OCI-LY7 (cell line): ENCODE data around the gene ZNF549. TPM values are rescaled to one million over a fixed set of nuclear protein-coding genes. Genes with fewer than 3 reads are reported as not detected.

Source experiments
- BruUV-seq: library from RNA; stranded (reverse); fragments of 400-500 nt; replicated peaks from 2 replicates; lab custom pipeline; 2021; lab: Mats Ljungman, UMichigan
- CTCF ChIA-PET: fragments of 300-600 bp; sonication (Branson Sonifier 250); formaldehyde crosslinking; loops from one replicate; lab custom pipeline; 2022; ENCODE audit warnings: antibody characterized with exemption; ENCODE audit not compliant: unreplicated experiment; lab: Charles Lee
- POLR2A ChIA-PET: fragments of 300-600 bp; sonication (Branson Sonifier 250); formaldehyde crosslinking; loops from one replicate; lab custom pipeline; 2022; ENCODE audit warnings: antibody characterized with exemption; lab: Charles Lee
- DNase-seq: peaks from one replicate; pipeline ENCODE4 v3.0.0-alpha.2; 2015; ENCODE audit warnings: low spot score
- H2AFZ ChIP-seq: fragments of 200-600 bp; sonication (generic), shearing (Covaris generic); 2 replicates; pipeline ENCODE4 v1.6.1; 2014; ENCODE audit warnings: mild to moderate bottlenecking, antibody characterized with exemption, low read length, moderate library complexity
- H3K27ac ChIP-seq: fragments of 200-600 bp; sonication (generic); 2 replicates; pipeline ENCODE4 v1.5.1; 2014; ENCODE audit warnings: mixed run types, low read depth, mild to moderate bottlenecking, moderate library complexity, low read length, inconsistent platforms; ENCODE audit not compliant: poor library complexity, severe bottlenecking
- H3K36me3 ChIP-seq: fragments of 200-600 bp; sonication (generic); 2 replicates; pipeline ENCODE4 v1.6.1; 2014; ENCODE audit warnings: mild to moderate bottlenecking, antibody characterized with exemption, low read length, moderate library complexity, mixed read lengths; ENCODE audit not compliant: insufficient read depth
- H3K4me1 ChIP-seq: fragments of 200-600 bp; sonication (generic); 2 replicates; pipeline ENCODE4 v1.5.1; 2014; ENCODE audit warnings: mild to moderate bottlenecking, low read length; ENCODE audit not compliant: insufficient read depth, poor library complexity, severe bottlenecking
- H3K4me2 ChIP-seq: fragments of 200-600 bp; sonication (generic); 2 replicates; pipeline ENCODE4 v1.6.1; 2014; ENCODE audit warnings: mild to moderate bottlenecking, low read length
- H3K4me3 ChIP-seq: fragments of 200-600 bp; sonication (generic); 2 replicates; pipeline ENCODE4 v1.5.1; 2014; ENCODE audit warnings: mild to moderate bottlenecking, low read depth, low read length; ENCODE audit not compliant: poor library complexity, severe bottlenecking
- H3K79me2 ChIP-seq: fragments of 200-600 bp; sonication (generic); 2 replicates; pipeline ENCODE4 v1.6.1; 2016; ENCODE audit warnings: low read depth, mild to moderate bottlenecking, low read length, moderate library complexity, mixed read lengths; ENCODE audit not compliant: insufficient read depth
- H3K9me2 ChIP-seq: fragments of 200-600 bp; sonication (generic); 2 replicates; pipeline ENCODE4 v1.6.1; 2016; ENCODE audit warnings: mild to moderate bottlenecking, low read length, mixed read lengths; ENCODE audit not compliant: insufficient read depth
- H3K9me3 ChIP-seq: fragments of 200-600 bp; sonication (generic); 2 replicates; pipeline ENCODE4 v1.6.1; 2014; ENCODE audit warnings: mild to moderate bottlenecking, mixed run types, low read length, mixed read lengths
- H4K20me1 ChIP-seq: fragments of 200-600 bp; sonication (generic); 2 replicates; pipeline ENCODE4 v1.6.1; 2014; ENCODE audit warnings: mild to moderate bottlenecking, antibody characterized with exemption, low read length, moderate library complexity, mixed read lengths; ENCODE audit not compliant: insufficient read depth
- CTCF ChIP-seq: fragments of 200-600 bp; sonication (generic); conservative IDR thresholded peaks from 2 replicates; pipeline ENCODE4 v1.5.1; 2014; ENCODE audit warnings: mild to moderate bottlenecking, antibody characterized with exemption, low read length, moderate library complexity, mixed read lengths
- EZH2phosphoT487 ChIP-seq: fragments of 200-600 bp; sonication (generic); IDR thresholded peaks from 2 replicates; pipeline ENCODE4 v1.6.1; 2018; ENCODE audit warnings: low read depth, borderline replicate concordance, mild to moderate bottlenecking, mixed run types, antibody characterized with exemption, low read length, moderate library complexity, mixed read lengths
- intact Hi-C: fragments of 100-400 bp; cut with micrococcal nuclease; formaldehyde crosslinking; loops from one replicate; pipeline ENCODE4 v1.10.0; 2022; ENCODE audit not compliant: unreplicated experiment
- total RNA-seq, 2 experiments: library from RNA; depleted of rRNA in 1 of 2; stranded (reverse); fragments of >200 nt in 1 of 2; shearing (Covaris generic) in 1 of 2; gene quantifications; 2 replicates each; pipeline ENCODE4 v1.2.3, GENCODE V29; 2014 to 2022

The ZNF549 gene
- total RNA-seq, 2 experiments from 2014 or later: 6.1 to 6.6 TPM

- peaks cover 3% of the 10 kb centered on the region; the same call in 1 of the 2 replicates for H3K79me2 ChIP-seq
- H4K20me1 ChIP-seq: no peaks in the 10 kb centered on the region
- CTCF ChIA-PET: no interaction called here
- TF ChIP-seq CTCF (no peak), EZH2phosphoT487 (no peak)
- intact Hi-C loops: no loop called here
- H3K27ac ChIP-seq: no peak overlapping the region
- H3K4me2 ChIP-seq: no peak overlapping the region
- H2AFZ ChIP-seq: no peak overlapping the region
- H3K36me3 ChIP-seq: peaks cover 61% of the 10 kb centered on the region
- peaks cover 9% of the 10 kb centered on the region for H3K4me1 ChIP-seq
- peaks cover 36% of the 10 kb centered on the region for H3K9me3 ChIP-seq
- no peaks in the 10 kb centered on the region for H3K9me2 ChIP-seq
- POLR2A ChIA-PET: no interaction called here
- BruUV-seq: no TSS peak
- H3K4me3 ChIP-seq: no peak overlapping the region
- no peak for DNase-seq
Observed at GRCh38 chr19:57576661-57577060, 49.5 kb downstream of the ZNF549 start.

GRCh38 chr19:57578487-57579205, 51.5 kb downstream of the ZNF549 start, which contains the start of gene ZNF416:
ZNF416 (minus strand) TSS chr19:57578911; CDS start chr19:57578704, 207 bp downstream.
- H3K9me2 ChIP-seq: no peaks in the 10 kb centered on the region
- intact Hi-C loops: no loop called here
- BruUV-seq: no TSS peak
- peaks cover 23% of the 10 kb centered on the region for H3K9me3 ChIP-seq
- TF ChIP-seq EZH2phosphoT487 (no peak), CTCF (peak; percentile 56; the same call in 1 of the 2 replicates)
- peak within 1 kb of the TSS; percentile 85 for H3K4me2 ChIP-seq
- peak within 1 kb of the TSS; percentile 92 for H3K4me3 ChIP-seq
- H3K4me1 ChIP-seq: peaks cover 9% of the 10 kb centered on the region
- DNase-seq: peak; percentile 99
- ChIA-PET CTCF (no interaction called here), POLR2A (interaction anchor here (0.6 kb wide), 1 partner anchor 85 kb away, joined by 4 read pairs; no protein-coding TSS in a partner anchor)
- peak within 1 kb of the TSS; percentile 98 for H2AFZ ChIP-seq
- peaks cover 41% of the 10 kb centered on the region for H3K36me3 ChIP-seq
- H3K79me2 ChIP-seq: peaks cover 3% of the 10 kb centered on the region; the same call in 1 of the 2 replicates
- H4K20me1 ChIP-seq: no peaks in the 10 kb centered on the region
- H3K27ac ChIP-seq: no peak within 1 kb of the TSS

GRCh38 chr19:57583104-57583520, 56.0 kb downstream of the ZNF549 start:
- no TSS peak for BruUV-seq
- H3K4me3 ChIP-seq: no peak overlapping the region
- H3K9me3 ChIP-seq: peaks cover 15% of the 10 kb centered on the region
- no peaks in the 10 kb centered on the region for H3K36me3 ChIP-seq
- H3K9me2 ChIP-seq: no peaks in the 10 kb centered on the region
- H3K4me1 ChIP-seq: peaks cover 2% of the 10 kb centered on the region
- no peak for DNase-seq
- intact Hi-C loops: no loop called here
- POLR2A ChIA-PET: no interaction called here
- H2AFZ ChIP-seq: no peak overlapping the region
- H3K4me2 ChIP-seq: no peak overlapping the region
- CTCF ChIA-PET: no interaction called here
- H3K27ac ChIP-seq: no peak overlapping the region
- no peaks in the 10 kb centered on the region for H3K79me2 ChIP-seq
- TF ChIP-seq EZH2phosphoT487 (no peak), CTCF (no peak)
- H4K20me1 ChIP-seq: no peaks in the 10 kb centered on the region
